ENCODE results near the gene ARHGEF1. TPM values are rescaled to one million over a fixed set of nuclear protein-coding genes. Genes with fewer than 3 reads are reported as not detected.
"Not testable (repeated sequence)": the region's sequence is repeated elsewhere in the genome, so short reads cannot be mapped to it uniquely, and the experiment has no call there.

The ARHGEF1 gene
- total and polyA plus RNA-seq, 2 experiments from 2014 or later, result 40.1 to 49.9 TPM

- H3K27ac ChIP-seq, result no peak overlapping the region
- no peaks in the 10 kb centered on the region for H3K36me3 ChIP-seq
- DNase-seq (ENCODE audit: low read depth in 1 of 2, low spot score in 1 of 2), result no peak
- TF ChIP-seq, protein P1, sequence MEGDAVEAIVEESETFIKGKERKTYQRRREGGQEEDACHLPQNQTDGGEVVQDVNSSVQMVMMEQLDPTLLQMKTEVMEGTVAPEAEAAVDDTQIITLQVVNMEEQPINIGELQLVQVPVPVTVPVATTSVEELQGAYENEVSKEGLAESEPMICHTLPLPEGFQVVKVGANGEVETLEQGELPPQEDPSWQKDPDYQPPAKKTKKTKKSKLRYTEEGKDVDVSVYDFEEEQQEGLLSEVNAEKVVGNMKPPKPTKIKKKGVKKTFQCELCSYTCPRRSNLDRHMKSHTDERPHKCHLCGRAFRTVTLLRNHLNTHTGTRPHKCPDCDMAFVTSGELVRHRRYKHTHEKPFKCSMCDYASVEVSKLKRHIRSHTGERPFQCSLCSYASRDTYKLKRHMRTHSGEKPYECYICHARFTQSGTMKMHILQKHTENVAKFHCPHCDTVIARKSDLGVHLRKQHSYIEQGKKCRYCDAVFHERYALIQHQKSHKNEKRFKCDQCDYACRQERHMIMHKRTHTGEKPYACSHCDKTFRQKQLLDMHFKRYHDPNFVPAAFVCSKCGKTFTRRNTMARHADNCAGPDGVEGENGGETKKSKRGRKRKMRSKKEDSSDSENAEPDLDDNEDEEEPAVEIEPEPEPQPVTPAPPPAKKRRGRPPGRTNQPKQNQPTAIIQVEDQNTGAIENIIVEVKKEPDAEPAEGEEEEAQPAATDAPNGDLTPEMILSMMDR (IDR thresholded peaks at IDR 0.05; ENCODE audit: low read depth, low read length), result no peak
- H3K27me3 ChIP-seq, result peaks cover 100% of the 10 kb centered on the region
- H3K9me3 ChIP-seq (ENCODE audit: low read depth), result no peaks in the 10 kb centered on the region
- no peaks in the 10 kb centered on the region for H3K4me1 ChIP-seq (ENCODE audit: low read depth)
- H3K4me3 ChIP-seq, result no peak overlapping the region
Observed at GRCh38 chr19:41913538-41914423, 30.8 kb downstream of the ARHGEF1 start.

- H3K27ac ChIP-seq; H3K4me3 ChIP-seq; DNase-seq (ENCODE audit: low read depth in 1 of 2, low spot score in 1 of 2); H3K4me1 ChIP-seq (ENCODE audit: low read depth); H3K9me3 ChIP-seq (ENCODE audit: low read depth); H3K36me3 ChIP-seq: not testable (repeated sequence)
- peaks cover 100% of the 10 kb centered on the region for H3K27me3 ChIP-seq
Observed at GRCh38 chr19:41914424-41914834, 31.4 kb downstream of the ARHGEF1 start.

GRCh38 chr19:41915021-41915775 lies 32.2 kb downstream of the ARHGEF1 start:
- H3K27me3 ChIP-seq, result peaks cover 100% of the 10 kb centered on the region

GRCh38 chr19:41915776-41916414 lies 32.9 kb downstream of the ARHGEF1 start:
- Histone ChIP-seq H3K36me3 (no peaks in the 10 kb centered on the region), H3K4me1 (ENCODE audit: low read depth) (no peaks in the 10 kb centered on the region), H3K27ac (no peak overlapping the region), H3K9me3 (ENCODE audit: low read depth) (no peaks in the 10 kb centered on the region), H3K4me3 (no peak overlapping the region), H3K27me3 (peaks cover 100% of the 10 kb centered on the region)
- no peak for DNase-seq (ENCODE audit: low read depth in 1 of 2, low spot score in 1 of 2)
- TF ChIP-seq, protein P1 (IDR thresholded peaks at IDR 0.05; ENCODE audit: low read depth, low read length), result no peak

More at GRCh38 chr19:41915021-41915775, 32.2 kb downstream of the ARHGEF1 start:
- Histone ChIP-seq H3K4me3 (no peak overlapping the region), H3K27ac (no peak overlapping the region), H3K4me1 (ENCODE audit: low read depth) (no peaks in the 10 kb centered on the region), H3K36me3 (no peaks in the 10 kb centered on the region), H3K9me3 (ENCODE audit: low read depth) (no peaks in the 10 kb centered on the region)
- TF ChIP-seq, protein P1 (IDR thresholded peaks at IDR 0.05; ENCODE audit: low read depth, low read length), result no peak
- DNase-seq (ENCODE audit: low read depth in 1 of 2, low spot score in 1 of 2), result no peak

DNA sequence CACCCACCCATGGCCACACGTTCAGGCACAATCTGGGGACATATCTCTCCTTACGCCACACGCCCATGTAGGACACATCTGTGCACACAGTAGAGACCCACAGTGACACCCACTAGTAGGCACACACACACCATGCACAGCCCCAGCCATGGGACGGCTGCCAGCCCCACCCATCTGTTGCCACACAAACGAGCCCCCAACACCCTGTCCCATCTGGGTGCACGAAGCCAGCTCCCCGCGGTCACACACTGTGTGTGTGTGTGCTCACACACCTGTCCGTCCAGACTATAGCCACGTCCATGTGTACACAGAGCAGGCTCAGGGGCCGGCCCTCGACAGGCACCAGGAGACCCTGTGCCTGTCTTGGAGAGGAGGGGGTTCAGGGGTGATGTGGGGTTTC lies 34.7 kb downstream of the ARHGEF1 start:
- no peaks in the 10 kb centered on the region for H3K36me3 ChIP-seq
- DNase-seq (ENCODE audit: low read depth in 1 of 2, low spot score in 1 of 2), result no peak
- no peaks in the 10 kb centered on the region for H3K4me1 ChIP-seq (ENCODE audit: low read depth)
- peaks cover 100% of the 10 kb centered on the region for H3K27me3 ChIP-seq
- no peak overlapping the region for H3K4me3 ChIP-seq
- no peak overlapping the region for H3K27ac ChIP-seq
- H3K9me3 ChIP-seq (ENCODE audit: low read depth), result no peaks in the 10 kb centered on the region
- TF ChIP-seq, protein P1 (IDR thresholded peaks at IDR 0.05; ENCODE audit: low read depth, low read length), result no peak
